ENCODE results near the gene NR2C1. TPM values are rescaled to one million over a fixed set of nuclear protein-coding genes. Genes with fewer than 3 reads are reported as not detected.

Gene NR2C1
- total and polyA plus RNA-seq, 10 of the 15 experiments (the other 5 are each of a cell fraction or from before 2014, with no cell fraction given) = 8.8 to 38.1 (median 31.3) TPM

- TF ChIP-seq ZBTB40 (IDR thresholded peaks at IDR 0.05; ENCODE audit: borderline replicate concordance) (no peak), ZZZ3 (IDR thresholded peaks at IDR 0.05; ENCODE audit: control insufficient read depth, insufficient read length, low read depth) (no peak), KDM1A (IDR thresholded peaks at IDR 0.05; ENCODE audit: borderline replicate concordance) (no peak), HDAC2 (IDR thresholded peaks at IDR 0.05) (no peak), KAT2A (conservative IDR thresholded peaks at IDR 0.05; ENCODE audit: control insufficient read depth, low read depth, low read length) (no peak), NFYB (IDR thresholded peaks at IDR 0.05; ENCODE audit: insufficient read depth, low read depth, low read length) (no peak), USF1 (IDR thresholded peaks at IDR 0.05; ENCODE audit: borderline replicate concordance, extremely low read length, insufficient read depth, low read depth, low read length) (no peak)
These were observed 101.5 kb downstream of the NR2C1 start (continued) for GRCh38 chr12:94971923-94972322.

- CTCF ChIA-PET = interaction anchor here (1.0 to 1.3 kb wide), 3 partner anchors 11 to 564 kb away, joined by 3 read pairs; no protein-coding TSS in a partner anchor
- H3K4me1 ChIP-seq (ENCODE audit: control insufficient read depth, insufficient read depth, low read length) = peaks cover 4% of the 10 kb centered on the region; the same call in 1 of the 2 replicates
- TF ChIP-seq NBN (IDR thresholded peaks at IDR 0.05) (no peak), CREM (IDR thresholded peaks at IDR 0.05; ENCODE audit: low read depth) (no peak), RCOR1 (conservative IDR thresholded peaks at IDR 0.05; ENCODE audit: low read depth, low read length) (no peak), MEF2A (IDR thresholded peaks at IDR 0.05; ENCODE audit: insufficient read depth, low read depth, low read length) (no peak), E2F8 (IDR thresholded peaks at IDR 0.05; ENCODE audit: low read depth, partially characterized antibody) (no peak), HSF1 (IDR thresholded peaks at IDR 0.05; ENCODE audit: low read depth, low read length) (no peak), ATF7 (IDR thresholded peaks at IDR 0.05; ENCODE audit: low read depth) (no peak)
These were observed 102.9 kb downstream of the NR2C1 start for GRCh38 chr12:94970560-94970959.

More at GRCh38 chr12:94970560-94970959, 102.9 kb downstream of the NR2C1 start:
- Histone ChIP-seq H4K20me1 (ENCODE audit: control insufficient read depth, insufficient read depth) (no peaks in the 10 kb centered on the region), H2AFZ (ENCODE audit: control insufficient read depth, low read depth, low read length) (no peak overlapping the region), H3K79me2 (ENCODE audit: control insufficient read depth, insufficient read depth, low read length) (no peaks in the 10 kb centered on the region), H3K4me3 (no peak overlapping the region), H3K4me2 (ENCODE audit: control insufficient read depth, insufficient read depth) (no peak overlapping the region), H3K27me3 (replicated peaks in 1 of 2; ENCODE audit: control insufficient read depth in 2 of 2, insufficient read depth in 2 of 2, low read length in 1 of 2) (no peaks in the 10 kb centered on the region), H3K9me3 (replicated peaks; ENCODE audit: control insufficient read depth, insufficient read depth, low read length) (no peaks in the 10 kb centered on the region), H3K9ac (ENCODE audit: control insufficient read depth, insufficient read depth, low read length) (no peak overlapping the region), H3K27ac (ENCODE audit: control insufficient read depth, insufficient read depth) (no peak overlapping the region), H3K36me3 (ENCODE audit: control insufficient read depth in 2 of 2, insufficient read depth in 2 of 2, low read length in 1 of 2) (peaks cover 3 to 5% of the 10 kb centered on the region in 2 experiments)
- intact Hi-C loops (cut with micrococcal nuclease; ENCODE audit: unreplicated experiment) = no loop called here
- no TSS peak for BruUV-seq (replicated peaks)
- ChIA-PET POLR2A (no interaction called here), RAD21 (ENCODE audit: unreplicated experiment) (interaction anchor here (1.0 kb wide), 1 partner anchor 102 kb away, joined by 3 read pairs; no protein-coding TSS in a partner anchor), SMC1A (ENCODE audit: uncharacterized antibody, unreplicated experiment) (interaction anchor here (1.0 to 2.8 kb wide), 5 partner anchors 8 to 347 kb away, joined by 3 to 9 read pairs (median 4); no protein-coding TSS in a partner anchor)
- FAIRE-seq (no peak), ATAC-seq (no peak), DNase-seq (ENCODE audit: low read depth, low spot score) (no peak)
- in situ Hi-C loops (cut with MboI) = no loop called here
- 100% methylated on average over 1 of the region's 1 CpG for WGBS (ENCODE audit: insufficient coverage, insufficient replicate concordance, low lambda C conversion rate, missing lambda C conversion rate)

All from GM12878 (cell line).